GM12873 (cell line): ENCODE results near the gene SEPHS1.
A peak's percentile ranks its signal among the peaks of the same experiment; 100 is the strongest.

ENCODE experiments used
- CTCF ChIP-seq: IDR thresholded peaks from 2 replicates; pipeline ENCODE4 v1.5.1; 2012; ENCODE audit warnings: low read depth, mild to moderate bottlenecking, moderate library complexity, low read length, control low read depth; ENCODE audit not compliant: insufficient read depth; ENCODE audit errors: missing control alignments

Gene SEPHS1

GRCh38 chr10:13360587-13360986, 12.5 kb upstream of the SEPHS1 start:
- TF ChIP-seq CTCF, result no peak

- TF ChIP-seq CTCF, result no peak
Measured at GRCh38 chr10:13356392-13356791, 8.3 kb upstream of the SEPHS1 start.

- no peak for TF ChIP-seq CTCF
Measured at GRCh38 chr10:13354783-13355182, 6.7 kb upstream of the SEPHS1 start.

GRCh38 chr10:13352519-13352918, 4.4 kb upstream of the SEPHS1 start:
- peak; percentile 35 for TF ChIP-seq CTCF

- TF ChIP-seq CTCF, result peak; percentile 3
Measured at GRCh38 chr10:13351340-13351915, 3.3 kb upstream of the SEPHS1 start.

- no peak for TF ChIP-seq CTCF
Measured at GRCh38 chr10:13349463-13350274, 1.6 kb upstream of the SEPHS1 start.

- no peak for TF ChIP-seq CTCF
Measured at GRCh38 chr10:13347500-13348156, 465 bp downstream of the SEPHS1 start.
